HG02884 (cell line): Measurements from ENCODE around the gene GPN3.
A peak's percentile ranks its signal among the peaks of the same experiment; 100 is the strongest.
"Not testable (repeated sequence)": the region's sequence is repeated elsewhere in the genome, so short reads cannot be mapped to it uniquely, and the experiment has no call there.

Experiments
- ATAC-seq: cut with Tn5 transposase; IDR thresholded peaks from one replicate; pipeline ENCODE4 v1.9.1; 2021; ENCODE audit warnings: mild to moderate bottlenecking, moderate library complexity; ENCODE audit not compliant: unreplicated experiment

The GPN3 gene

DNA sequence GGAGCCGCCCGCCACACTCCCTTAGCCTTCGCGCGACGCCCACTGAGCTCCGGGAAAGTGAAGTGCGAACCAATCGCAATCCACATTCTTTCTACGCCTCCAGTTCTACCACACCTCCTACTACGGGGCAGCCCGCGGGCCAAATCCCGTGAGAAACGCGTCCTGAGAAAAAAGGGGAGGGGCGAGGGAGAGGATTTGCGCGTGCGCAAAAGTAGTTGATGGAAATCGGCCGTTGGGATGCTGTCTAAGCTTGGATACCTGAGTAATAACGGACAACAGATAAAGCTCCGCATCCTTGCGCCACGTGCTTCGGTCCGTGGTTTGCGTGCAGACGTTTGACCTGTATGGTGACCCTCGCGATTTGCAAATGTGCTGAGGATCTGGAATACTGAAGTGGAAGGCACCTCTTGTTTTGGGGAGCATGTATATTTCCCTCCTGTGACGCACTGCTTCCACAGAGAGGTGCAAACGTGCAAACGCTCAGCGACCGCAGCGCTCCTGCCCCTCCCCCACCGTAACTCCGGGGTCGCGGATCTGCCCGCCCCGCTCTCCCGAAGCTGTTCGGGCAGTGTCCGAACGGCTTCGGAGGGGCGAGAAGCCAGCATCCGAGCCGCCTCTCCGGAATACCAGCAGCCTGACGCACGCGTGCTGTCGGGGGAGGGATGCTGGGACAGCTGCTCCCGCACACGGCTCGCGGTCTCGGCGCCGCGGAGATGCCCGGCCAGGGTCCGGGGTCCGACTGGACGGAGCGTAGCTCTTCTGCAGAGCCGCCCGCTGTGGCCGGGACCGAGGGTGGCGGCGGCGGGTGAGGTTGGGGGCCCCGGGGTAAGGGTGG is at the start of gene GPN3, which contains the start of gene FAM216A:
Gene GPN3, minus strand, starts transcription at position 44 of the 835 bp plus-strand sequence. CDS start 54 bp downstream, outside the sequence.
Gene FAM216A, plus strand, starts transcription at position 632 of the 835 bp plus-strand sequence. Its CDS starts 31 bp downstream, at position 663.
- peak; percentile 82 for ATAC-seq

GRCh38 chr12:110516995-110517394 is 48.9 kb upstream of the GPN3 start:
- ATAC-seq: no peak

DNA sequence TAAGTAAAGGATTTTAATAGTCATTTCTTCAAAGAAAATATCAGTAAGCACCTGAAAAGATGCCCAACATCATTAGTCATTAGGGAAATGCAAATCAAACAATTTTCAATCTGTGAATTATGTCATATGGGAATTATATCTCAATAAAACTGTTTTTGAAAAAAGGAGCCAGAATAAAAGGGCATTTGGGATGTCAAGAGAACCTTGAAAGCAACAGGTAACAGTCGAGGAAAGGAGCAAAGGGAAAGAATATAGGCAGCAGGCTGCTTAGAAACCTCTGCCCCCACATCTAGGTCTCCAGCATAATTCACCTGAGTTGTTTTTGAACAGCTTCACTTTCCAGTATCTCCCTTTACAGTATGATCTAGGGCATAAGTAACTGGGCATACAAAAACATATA is 46.3 kb upstream of the GPN3 start:
- ATAC-seq: no peak

DNA sequence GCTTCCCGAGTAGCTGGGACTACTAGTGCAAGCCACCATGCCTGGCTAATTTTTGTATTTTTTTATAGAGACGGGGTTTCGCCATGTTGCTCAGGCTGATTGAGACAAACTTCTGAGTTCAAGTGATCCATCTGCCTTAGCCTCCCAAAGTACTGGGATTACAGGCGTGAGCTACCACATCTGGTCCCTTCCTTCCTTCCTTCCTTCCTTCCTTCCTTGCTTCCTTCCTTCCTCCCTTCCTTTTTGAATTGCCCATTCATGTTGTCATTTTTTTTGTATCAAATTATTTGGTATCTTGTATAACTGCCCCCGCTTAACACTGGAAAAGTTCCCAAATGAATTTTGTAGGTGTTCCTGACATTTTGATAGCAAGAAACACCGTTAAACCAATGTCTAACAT is 45.8 kb upstream of the GPN3 start:
- ATAC-seq: no peak

DNA sequence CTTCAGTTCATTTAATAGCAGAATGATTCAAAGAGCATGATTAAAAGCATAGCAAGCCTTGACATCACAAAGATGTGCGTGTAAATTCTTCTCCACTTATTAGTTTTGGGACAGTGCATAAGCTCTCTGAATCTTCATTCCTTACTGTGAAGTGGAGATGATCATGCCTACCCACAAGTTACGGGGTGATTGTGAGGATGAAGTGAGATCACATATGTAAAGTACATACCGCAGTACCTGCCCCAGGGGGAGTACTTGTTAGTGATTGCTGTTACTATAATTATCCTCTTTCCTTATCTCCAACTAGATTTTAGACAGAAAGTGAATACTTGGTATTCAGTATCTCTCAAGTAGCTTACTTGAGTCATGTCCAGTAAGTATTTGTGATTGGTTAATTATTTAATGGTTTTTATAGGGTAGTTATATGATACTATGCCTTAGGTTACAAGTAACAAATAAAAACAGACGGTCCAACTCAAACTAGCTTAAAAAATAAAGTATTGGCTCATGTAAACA is 40.1 kb upstream of the GPN3 start:
- no peak for ATAC-seq

GRCh38 chr12:110505332-110505731 is 37.3 kb upstream of the GPN3 start:
- ATAC-seq: no peak

- ATAC-seq: no peak
Measured at GRCh38 chr12:110503432-110503831, 35.4 kb upstream of the GPN3 start.

- ATAC-seq: peak; percentile 91
Measured at GRCh38 chr12:110501752-110502738, 34.0 kb upstream of the GPN3 start, which contains the start of the genes RAD9B and VPS29. Gene RAD9B, plus strand, starts transcription at chr12:110502331. Its CDS starts 7 bp downstream, at chr12:110502338. Gene VPS29, minus strand, starts transcription at chr12:110502111. Its CDS starts 60 bp downstream, at chr12:110502051.

DNA sequence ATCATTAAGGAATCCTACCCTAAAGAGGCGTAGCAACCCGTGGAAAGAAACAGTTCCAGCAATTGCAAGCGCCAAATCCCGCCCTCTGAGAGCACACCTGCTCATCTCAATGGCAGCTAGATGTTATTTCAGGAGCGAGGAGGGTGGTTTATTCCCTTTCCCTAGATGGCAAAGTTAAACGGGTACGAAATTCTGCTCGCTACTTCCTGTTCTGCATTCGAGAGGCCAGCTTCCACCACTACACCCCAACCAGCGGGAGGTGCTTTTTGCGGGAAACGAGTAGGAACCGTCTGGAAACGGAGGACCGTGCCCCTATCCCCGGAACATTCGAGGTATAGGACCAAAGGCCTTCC is 33.3 kb upstream of the GPN3 start:
- no peak for ATAC-seq

DNA sequence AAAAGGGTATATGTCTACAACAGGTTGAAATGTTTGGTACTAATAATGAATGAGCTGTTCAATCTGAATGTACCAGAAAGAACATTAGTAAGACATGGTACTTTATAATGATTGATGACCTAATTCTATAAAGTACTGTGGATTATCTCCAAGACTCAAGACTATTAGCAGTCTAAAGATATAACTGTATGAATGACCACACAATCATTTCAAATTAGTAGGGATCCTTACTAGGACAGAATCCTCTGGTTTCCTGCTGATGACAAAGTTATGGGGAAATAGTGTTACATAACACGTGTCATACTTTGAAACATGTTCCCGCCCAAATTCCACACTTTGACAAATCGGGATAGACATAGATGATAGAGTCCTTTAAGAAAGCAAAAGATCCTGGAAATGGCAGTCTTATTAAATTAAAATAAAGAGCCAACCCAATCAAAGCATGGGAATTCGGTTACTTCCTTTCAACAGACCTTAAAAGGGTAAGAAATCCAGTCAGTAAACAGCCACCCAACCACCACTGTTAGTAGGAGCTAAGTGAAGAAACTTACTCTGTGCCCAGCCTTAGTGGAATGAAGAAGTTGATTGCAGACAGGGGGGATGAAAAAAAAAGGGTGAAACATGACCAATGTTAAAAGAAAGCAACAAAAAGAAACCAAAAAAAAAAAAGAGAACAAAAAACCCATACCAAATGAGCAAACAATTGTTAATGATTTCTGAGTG is 31.1 kb upstream of the GPN3 start:
- ATAC-seq: no peak

DNA sequence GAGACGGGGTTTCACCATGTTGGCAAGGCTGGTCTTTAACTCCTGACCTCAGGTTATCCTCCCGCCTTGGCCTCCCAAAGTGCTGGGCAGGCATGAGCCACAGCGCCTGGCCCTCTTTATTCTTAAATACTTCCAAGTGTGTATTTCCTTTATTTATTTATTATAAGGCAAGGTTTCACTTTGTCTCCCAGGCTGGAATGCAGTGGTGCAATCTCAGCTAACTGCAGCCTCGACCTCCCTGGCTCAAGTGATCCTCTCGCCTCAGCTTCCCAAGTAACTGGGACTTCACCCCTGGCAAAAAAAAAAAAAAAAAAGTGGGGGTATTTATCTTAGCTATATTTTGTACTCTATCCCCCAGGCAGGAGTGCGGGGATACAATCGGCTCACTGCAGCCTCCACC is 7.4 kb upstream of the GPN3 start:
- no peak for ATAC-seq

DNA sequence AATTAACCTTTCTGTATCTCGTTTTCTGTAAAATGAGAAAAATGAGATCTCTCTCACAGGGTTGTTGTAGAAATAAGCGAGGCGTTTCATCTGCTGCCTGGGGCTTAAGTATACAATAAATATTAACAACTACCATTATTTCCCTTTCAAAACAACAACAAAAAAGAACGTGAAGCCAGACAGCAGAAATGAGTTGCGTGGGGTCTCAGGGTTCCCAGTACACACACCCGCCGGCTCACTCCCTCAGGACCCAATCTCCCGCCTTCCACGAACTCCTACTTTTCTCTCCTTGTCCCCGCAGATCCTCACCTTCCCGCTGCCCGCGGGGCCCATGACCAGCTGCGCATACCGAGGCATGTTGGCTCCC is 227 bp downstream of the GPN3 start:
- no peak for ATAC-seq

DNA sequence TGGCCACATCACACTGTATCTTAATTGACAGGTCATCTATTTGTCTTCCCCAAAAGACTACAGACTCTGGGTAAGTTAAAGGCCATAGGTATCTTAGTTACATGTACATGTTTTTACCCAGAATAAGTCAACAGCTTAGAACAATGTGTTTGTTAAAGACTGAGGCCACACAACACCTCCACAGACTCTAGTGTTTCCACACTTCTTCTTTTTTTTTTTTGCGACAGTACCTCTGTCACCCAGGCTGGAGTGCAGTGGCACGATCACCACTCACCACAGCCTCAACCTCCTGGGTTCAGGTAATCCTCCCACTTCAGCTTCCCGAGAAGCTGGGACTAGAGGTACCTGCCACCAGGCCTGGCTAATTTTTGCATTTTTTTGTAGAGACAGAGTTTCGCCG is 1.3 kb downstream of the GPN3 start:
- ATAC-seq: no peak

DNA sequence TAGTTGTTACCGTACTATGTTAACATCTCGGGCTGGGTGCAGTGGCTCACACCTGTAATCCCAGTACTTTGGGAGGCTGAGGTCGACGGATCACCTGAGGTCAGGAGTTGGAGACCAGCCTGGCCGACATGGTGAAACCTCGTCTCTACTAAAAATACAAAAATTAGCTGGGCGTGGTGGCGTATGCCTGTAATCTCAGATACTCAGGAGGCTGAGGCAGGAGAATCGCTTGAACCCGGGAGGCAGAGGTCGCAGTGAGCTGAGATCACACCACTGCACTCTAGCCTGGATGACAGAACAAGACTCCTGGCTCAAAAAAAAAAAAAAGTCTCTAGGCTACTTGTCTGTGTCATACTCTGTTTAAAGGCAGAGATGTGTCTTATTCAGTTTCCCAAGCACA is 2.3 kb downstream of the GPN3 start:
- not testable (repeated sequence) for ATAC-seq

DNA sequence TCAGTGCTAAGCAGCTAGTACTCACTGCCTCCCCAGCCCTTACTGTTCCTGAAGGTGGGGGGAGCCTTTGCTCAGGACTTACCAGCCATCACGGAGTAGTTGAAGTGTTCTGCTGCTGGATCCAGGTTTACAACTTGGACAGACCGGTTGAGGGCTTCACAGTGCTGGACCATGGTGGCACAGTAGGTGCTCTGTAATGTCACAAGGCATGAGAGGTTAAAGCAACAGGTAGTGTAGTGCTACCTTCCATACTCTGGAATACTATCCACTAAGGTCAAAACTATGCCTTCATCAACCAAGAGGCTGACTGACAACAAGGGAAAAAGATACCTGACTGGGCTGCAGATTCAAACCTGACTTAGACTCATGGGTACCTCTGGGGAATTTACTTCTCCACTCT is 3.0 kb downstream of the GPN3 start:
- no peak for ATAC-seq

DNA sequence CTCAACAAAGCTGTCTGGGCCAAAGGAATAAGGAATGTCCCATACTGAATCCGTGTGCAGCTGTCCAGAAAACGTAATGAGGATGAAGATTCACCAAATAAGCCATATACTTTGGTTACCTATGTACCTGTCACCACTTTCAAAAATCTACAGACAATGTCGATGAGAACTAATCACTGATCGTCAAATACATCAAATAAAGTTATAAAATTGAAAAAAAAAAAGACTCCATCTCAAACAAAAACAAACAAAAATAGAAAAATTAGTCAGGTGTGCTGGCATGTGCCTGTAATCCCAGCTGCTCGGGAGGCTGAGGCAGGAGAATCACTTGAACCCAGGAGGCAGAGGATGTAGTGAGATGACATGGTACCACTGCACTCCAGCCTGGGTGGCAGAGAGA is 6.9 kb downstream of the GPN3 start:
- not testable (repeated sequence) for ATAC-seq

- no peak for ATAC-seq
Measured at GRCh38 chr12:110458756-110459155, 9.3 kb downstream of the GPN3 start.

DNA sequence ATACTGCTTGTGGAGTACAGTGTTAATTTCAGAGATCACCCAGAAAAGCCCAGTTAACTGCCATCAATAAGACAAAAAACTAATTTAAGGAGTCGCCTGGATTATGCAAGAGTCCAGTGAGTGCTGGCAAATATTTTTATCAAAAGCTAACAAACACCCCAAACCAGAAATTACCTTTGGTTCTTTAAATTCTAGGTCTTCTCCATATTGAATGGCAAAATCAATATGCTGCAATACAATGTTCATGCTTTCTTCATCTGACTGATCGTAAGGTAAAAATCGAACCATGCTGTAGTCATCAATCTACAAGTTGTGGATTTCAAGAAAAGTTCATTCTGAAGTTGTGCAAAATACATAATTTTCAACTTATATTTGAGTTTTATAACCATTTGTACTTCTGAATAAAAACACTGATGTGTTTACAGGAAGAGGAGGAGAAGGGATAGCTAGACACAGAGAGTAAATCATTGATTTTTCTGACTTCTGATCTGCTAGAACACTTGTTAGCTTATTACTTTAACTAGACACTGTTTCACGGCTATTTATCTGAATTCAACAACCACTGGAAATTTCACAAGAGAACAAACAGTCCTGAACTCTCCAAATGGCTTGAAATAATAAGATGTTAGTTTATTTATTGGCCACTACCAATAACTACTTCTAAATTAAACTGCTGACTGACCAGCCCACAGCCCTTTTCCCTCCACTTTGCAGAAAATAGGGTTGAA is 14.3 kb downstream of the GPN3 start:
- ATAC-seq: no peak

GRCh38 chr12:110451263-110451662 is 16.8 kb downstream of the GPN3 start:
- ATAC-seq: no peak
